OCI-LY1 (cell line): ENCODE results near the gene TPR.

Experiments
- EZH2 ChIP-seq: fragments of 200-600 bp; sonication (generic), shearing (Covaris generic); IDR thresholded peaks from 2 replicates; pipeline ENCODE4 v1.8.0; 2017; ENCODE audit warnings: borderline replicate concordance, mixed run types, mild to moderate bottlenecking, antibody characterized with exemption, low read length, moderate library complexity, mixed read lengths
- TF ChIP-seq, protein P1 (sequence below): fragments of 200-600 bp; sonication (generic), shearing (Covaris generic); IDR thresholded peaks from 2 replicates; pipeline ENCODE4 v1.5.1; 2017; ENCODE audit warnings: mild to moderate bottlenecking, antibody characterized with exemption, low read length, moderate library complexity, mixed read lengths

DNA sequence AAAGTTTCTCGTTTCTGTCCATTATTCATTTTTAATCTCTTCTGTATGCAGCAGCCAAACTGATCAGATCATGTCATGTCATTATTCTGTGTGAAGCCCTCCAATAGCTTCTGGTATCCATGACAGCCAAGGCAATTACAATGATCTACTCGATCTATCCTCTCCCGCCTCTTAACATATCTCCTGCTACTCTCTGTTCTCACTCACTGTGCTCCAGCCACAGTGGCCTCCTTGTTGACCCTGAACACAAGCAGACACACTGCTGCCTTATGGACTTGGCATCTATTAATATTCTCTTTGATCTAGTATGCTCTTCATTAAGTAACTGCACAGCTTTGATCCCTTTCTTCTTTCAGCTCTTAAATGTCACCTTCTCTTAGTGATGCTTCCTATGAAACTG lies 59.5 kb downstream of the TPR start:
- TF ChIP-seq, protein P1, sequence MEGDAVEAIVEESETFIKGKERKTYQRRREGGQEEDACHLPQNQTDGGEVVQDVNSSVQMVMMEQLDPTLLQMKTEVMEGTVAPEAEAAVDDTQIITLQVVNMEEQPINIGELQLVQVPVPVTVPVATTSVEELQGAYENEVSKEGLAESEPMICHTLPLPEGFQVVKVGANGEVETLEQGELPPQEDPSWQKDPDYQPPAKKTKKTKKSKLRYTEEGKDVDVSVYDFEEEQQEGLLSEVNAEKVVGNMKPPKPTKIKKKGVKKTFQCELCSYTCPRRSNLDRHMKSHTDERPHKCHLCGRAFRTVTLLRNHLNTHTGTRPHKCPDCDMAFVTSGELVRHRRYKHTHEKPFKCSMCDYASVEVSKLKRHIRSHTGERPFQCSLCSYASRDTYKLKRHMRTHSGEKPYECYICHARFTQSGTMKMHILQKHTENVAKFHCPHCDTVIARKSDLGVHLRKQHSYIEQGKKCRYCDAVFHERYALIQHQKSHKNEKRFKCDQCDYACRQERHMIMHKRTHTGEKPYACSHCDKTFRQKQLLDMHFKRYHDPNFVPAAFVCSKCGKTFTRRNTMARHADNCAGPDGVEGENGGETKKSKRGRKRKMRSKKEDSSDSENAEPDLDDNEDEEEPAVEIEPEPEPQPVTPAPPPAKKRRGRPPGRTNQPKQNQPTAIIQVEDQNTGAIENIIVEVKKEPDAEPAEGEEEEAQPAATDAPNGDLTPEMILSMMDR = no peak
- TF ChIP-seq EZH2 = no peak
